Measurements from ENCODE around the gene CAPZB.

CAPZB gene

DNA sequence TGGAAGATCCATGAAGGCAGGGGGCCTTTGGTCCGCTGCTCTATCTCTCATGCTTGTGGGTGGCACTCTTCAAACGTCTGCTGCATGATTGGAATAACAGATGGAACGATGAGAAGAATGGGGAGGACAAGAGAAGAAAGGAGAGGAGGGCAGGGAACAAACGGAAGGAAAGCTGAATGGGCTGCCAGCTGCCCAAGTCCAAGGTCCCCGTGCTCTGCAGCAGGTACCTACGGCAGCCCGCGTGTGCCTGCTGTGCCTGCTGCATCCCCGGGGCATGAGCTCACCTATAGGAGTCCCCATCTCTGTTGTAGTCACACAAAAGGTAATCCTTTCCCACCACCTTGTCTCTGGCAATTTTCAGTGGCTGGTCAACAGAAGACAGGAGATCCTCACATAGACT is 100.1 kb downstream of the CAPZB start:
- no peak for DNase-seq (ENCODE audit: low spot score)

DNA sequence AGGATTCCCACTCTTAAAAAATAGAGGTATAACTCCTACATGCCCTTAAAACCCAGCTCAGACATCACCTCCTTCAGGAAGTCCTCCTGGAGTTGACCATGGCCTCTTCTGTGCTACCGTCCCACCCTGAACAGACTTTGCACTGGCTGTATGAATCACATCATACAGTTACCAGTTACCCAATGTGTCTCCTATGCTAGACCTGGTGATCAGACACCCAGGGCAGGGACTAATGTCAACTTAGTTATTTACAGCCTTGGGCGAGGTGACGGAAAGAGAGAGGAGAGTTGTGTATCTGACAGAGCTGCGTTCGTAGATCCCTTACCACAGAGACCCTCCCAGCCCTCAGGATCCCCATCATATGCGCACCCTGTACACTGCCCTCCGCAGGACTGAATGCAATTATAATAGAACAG is 100.6 kb downstream of the CAPZB start:
- DNase-seq (ENCODE audit: low spot score): no peak

DNA sequence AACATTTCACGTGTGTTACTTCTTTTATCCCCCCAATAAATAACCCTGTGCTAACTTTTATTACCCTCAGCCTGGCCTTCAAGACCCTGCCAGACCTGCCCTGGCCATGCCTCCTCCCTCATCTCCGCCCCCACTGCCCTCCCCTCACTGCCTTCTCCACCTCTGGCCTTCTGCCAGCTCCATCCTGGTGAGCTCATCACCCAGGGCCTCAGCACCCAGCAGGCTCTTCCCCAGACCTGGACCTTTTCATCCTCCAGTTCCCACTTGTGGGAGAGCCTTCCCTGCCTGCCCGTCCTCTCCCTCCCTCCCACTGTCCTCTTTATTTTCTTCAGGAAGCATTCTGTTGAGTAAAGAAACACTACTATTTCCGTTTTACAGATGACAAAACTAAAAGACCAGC is 101.2 kb downstream of the CAPZB start:
- no peak for DNase-seq (ENCODE audit: low spot score)

DNA sequence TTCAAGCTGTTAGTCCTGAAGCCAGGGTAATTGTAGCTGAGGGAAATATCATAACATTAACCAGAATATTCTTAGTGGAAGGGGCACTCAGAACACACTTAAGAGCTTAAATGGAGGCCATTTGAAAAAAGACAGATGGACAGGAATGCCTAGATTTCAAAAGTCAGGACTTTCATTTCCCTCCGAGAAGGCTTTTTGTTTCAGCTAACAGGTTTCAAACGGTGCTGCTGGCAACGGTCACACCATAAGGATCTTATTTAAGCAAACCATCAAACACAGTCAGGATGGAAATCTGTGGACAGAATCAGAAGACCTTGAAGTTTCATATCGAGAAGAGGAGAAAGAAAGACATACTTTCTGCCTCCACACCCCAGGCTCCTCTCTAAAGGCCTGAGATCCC is 103.1 kb downstream of the CAPZB start:
- no peak for DNase-seq (ENCODE audit: low spot score)

DNA sequence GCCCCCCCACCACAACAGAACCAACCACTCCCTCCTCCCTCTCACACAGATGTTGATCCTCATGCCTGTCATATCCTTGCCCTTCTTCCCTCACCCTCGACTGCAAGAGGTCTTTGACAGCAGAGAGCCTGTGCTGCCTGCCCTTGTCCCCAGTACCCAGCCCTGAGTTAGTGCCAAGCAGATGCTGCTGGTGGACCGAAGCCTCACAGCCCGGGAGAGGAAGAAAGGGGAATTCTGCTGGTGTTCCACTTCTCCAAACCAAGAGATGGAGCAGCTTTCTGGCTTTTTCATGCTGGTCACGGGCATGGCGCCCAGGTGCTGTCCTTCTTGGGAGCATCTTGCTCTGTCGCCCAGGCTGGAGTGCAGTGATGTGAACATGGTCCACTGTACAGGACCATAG is 104.1 kb downstream of the CAPZB start:
- DNase-seq (ENCODE audit: low spot score): no peak

DNA sequence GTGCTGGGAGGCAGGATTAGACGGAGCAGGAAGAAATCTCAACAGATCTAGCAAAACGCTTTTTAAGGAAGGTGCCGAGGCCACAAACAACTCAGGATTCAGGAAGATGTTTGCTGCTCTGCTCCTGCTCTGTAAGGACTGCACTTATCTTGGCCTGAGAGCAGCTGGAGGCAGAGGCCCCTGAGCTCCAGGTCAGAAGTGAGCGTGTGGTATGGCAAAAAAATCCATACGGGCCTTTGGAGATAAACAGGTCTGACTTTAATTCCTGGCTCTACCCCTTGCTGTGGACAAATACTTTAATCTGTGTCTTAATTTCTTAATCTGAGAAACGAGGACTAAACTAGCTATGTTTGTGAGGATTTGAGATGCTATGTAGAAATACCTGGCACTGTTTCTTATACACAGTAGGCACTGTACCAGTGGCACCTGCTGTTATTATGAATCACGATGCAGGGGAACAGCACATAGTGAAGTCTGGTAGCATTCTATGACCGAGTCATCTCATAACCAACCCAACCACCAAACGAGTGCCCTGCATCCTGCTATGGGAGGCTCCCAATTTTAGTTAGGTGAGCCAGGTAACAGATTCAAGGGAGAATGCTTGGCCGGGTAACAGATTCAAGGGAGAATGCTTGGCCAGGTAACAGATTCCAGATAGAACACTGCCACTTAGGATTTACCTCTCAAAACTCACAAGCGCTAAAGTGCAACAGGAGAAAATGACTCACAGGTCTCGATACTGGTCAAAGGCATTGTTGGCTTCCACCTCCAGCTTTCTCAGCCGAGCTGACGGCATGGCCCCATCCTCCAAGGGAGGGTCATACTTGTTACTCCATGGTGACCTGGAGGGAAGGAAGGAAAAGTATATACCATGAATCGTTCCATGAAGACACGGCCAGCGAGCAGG is 107.3 kb downstream of the CAPZB start:
- DNase-seq (ENCODE audit: low spot score): no peak

DNA sequence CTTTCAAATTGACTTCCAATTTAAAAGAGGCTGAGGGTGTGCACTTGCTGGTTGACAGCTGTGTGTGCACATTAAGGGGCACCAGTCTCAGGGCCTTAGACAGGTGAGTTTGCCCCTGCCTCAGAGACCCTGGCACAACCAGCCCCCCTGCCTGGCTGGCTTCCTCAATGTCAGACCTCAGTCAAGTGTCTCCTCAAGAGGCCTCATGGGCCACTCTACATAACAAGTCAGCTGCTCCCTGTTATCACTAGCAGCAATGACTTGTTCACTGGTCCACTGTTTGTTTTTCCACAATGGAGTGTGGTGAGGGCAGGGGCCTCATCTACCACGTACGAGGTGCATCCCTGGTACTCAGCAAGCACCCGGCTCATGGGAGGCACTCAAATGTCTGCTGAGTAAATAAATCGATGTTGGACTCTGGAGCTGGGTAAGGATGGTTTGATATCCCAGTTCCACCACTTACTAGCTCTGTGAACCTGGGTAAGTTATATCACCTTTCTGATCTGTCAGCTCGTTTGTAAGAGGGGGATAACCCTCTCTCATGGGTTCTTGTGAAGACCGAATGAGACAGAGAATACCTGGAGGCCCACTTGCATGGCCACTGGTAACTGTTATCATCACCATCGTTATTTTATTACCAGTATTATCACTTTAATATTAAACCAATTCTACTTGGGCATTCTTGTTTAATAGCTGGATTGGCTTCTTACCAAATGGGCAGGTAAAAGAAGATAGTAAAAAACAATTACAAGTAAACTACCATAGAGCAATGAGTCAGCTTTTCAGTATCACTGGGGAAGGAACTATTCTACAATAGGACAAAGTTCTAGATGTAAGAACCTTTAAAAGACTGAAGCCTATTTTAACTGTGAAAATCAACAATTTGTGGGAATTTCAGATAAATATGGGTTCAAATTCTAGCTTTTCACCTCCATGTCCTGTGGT is 108.6 kb downstream of the CAPZB start:
- no peak for DNase-seq (ENCODE audit: low spot score)

DNA sequence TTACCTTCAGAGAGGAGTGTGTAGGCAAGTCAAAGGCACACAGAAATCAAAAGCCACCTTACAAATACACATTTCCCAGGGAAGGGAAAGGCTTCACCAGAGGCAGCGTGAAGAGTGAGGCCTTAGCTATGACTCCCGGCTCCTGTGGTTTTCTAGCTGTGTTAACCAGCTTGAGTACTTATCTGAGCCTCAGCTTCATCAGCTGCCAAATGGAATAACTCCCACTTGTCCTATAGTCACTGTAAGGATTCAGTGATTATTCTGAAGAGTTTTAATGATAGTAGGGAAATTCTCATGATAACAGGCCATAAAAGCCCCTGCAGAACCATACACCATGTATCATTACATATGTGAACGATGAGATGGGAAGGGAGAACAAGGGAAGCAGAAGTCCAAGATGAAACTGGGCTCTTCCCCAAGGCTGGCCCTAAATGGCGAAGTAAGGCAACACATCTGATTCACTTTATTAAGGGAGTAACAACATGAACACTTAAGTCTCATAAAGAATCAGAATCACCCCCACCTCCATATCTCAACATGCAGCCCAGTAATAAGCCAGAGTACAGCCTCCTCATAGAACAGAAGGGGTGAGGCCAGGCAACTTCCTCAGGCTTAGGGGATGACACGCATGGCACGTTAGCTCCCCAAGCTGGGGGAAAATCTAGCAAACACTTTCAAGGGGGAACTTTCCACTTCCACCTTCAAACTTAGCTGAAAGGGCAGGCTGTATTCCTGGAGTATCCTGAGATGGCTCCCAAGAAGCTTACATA is 109.5 kb downstream of the CAPZB start:
- no peak for DNase-seq (ENCODE audit: low spot score)

DNA sequence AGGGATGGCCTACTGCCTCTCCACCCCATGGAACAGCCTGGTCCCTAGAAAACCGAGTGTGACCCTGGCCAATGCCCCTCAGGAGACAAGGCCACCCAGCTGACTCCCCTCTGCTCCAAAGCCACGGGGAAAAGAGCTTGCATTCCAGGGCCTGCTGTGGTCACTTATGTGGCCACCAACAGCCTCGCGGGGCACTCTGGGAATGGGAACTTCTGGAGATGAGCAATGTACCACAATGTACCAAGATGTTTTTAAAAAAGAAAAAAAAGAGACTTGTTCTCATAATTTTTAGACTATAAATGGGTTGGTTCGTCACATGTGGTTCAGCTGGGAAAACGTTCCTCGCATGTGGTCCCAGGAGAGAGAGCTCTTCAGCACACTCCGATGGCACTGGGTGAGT is 110.4 kb downstream of the CAPZB start:
- DNase-seq (ENCODE audit: low spot score): no peak

DNA sequence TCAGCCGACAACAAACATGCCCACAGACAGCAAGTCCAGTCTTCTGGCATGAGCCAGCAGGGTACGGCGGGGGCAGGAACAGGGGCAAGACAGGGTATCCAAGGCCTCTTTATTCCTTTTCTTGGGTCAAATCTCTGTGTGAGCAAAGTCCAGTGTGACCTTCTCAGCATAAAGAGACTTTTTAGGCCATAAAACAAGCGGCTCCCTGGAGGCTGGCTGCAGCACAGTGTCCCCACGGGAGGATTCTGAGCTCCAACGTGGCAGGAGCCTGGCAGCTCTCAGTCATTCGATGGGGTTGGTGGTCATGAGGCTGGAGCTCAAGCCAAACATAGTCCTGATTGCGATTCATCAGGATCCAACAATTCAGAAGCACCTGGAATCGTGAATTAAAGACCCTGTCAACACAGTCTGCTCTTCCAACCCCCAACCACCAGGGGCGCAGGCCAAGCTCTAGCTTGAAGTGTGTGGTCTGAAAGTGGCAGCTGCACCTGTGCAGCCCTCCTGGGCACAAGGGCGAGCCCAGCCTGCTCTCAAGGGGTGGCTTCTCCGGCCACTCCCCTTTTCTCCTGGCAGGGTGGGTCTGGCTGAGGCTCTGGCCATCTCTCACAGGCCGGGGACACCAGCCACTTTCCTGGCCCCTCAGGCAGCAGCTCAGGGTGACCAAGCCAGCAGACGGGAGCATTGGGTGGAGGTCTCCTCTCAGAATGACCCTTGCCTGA is 111.1 kb downstream of the CAPZB start:
- DNase-seq (ENCODE audit: low spot score): peak; percentile 10

DNA sequence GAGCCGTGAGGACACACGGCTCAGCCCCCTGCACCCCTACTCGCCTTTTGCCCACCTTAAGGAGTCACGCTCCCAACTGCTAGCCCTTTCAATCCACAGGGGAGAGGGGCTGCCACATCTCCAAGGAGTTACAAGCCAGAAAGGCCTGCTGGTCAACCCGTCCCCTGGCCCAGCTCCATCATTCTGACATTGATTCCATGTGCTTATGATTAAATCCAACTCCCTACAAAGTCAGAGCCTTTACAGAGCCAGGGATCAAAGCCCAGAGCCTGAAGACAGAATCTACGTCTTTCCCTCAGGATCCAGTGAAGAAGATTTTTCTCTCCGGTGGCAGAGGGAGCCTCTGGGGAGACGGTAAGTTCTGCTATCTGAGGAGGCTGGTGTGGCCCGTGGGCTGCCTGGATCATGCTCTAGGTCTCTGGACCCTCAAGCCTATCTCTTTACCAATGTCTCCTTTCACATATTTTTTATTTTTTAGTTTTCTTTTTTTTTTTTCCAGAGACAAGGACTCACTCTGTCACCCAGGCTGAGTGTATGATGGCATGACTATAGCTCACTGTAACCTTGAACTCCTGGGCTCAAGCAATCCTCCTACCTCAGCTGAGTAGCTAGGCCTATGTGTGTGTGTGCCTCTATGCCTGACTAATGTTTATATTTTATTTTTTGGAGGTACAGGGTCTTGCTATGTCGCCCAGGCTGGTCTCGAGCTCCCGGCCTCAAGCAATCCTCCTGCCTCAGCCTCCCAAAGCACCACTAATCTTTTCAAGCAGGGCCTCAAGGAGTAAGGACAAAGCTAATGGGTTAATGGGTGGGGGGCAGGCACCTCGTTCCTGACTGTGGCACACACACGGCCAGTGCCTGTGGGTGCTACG is 111.9 kb downstream of the CAPZB start:
- DNase-seq (ENCODE audit: low spot score): no peak

DNA sequence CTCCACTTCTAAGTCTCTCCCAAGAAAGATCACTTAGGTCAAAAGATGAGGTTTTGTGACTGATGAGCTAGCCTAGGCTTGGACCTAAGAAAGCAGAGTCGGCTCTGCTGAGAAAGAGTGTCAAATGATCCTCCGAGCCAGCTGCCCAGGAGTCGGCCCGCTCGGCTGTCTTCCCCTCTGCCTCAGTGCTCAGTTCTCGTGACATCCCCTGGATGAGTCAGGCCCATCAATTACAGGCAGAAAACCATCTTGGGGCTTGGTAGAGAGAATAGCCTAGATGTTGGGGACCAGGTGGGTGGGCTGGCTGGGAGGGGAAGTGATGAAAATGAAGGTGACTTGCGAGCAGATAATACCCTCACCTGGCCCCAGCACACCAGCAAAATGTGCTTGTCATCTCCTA is 112.7 kb downstream of the CAPZB start:
- no peak for DNase-seq (ENCODE audit: low spot score)

DNA sequence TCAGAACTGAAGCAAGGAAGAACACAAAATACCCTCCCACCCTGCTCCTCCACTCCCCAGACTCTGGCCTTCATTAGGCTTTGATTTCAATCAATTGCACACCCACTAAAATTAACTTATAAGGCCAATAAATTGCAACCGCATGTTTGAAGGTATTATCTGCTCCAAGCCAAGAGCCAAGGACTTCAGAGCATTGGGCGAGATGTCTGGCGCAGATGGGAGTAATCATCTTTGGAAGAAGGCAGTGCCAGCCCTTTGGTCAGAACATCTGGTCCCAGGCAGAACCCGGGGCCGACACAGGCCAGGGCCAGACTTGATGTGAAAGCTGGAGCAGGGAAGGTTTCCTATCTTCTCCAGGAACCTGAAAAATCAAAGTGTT is 113.2 kb downstream of the CAPZB start:
- no peak for DNase-seq (ENCODE audit: low spot score)

DNA sequence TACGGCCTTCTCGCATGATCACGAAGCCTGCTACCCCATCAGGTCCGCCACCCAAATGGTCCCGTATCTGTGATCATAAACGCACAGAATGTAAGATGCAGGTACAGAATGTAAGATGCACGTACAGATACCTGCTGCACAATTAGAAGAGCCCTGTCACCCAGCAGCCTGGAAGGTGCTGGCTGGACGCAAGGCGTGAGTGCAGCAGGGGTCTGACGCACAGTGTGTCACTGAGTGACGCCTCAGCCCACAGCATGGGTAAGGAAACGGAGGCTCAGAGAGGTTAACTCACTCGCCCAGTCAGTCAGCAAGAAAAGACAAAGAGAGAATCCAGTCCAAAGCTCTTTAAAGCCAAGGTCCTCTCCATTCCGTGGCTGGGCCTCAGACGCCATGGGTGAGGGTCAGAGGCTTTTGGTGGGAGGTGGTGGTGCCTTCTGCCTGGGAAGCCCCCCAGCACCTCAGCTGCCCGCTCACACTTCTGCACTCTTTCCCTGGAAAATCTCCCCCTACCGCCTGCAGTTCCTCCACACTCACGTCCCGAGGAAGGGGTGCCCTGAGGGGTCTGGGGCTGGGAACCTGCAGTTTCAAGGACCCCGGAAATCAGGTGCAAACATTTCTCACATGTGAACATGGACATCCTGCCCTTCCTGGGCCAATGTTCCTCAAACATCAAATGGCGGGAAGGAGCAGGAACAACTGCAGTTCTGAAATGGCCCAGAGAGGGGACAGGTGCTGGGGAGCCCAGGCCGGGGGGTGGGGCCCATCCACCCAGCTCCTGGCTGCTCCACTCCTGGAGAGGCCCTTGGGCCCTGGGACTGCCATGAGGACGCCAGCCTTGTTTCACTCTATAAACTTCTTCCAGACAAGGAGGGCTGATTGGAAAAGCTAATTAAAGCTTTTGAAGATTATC is 113.9 kb downstream of the CAPZB start:
- no peak for DNase-seq (ENCODE audit: low spot score)

DNA sequence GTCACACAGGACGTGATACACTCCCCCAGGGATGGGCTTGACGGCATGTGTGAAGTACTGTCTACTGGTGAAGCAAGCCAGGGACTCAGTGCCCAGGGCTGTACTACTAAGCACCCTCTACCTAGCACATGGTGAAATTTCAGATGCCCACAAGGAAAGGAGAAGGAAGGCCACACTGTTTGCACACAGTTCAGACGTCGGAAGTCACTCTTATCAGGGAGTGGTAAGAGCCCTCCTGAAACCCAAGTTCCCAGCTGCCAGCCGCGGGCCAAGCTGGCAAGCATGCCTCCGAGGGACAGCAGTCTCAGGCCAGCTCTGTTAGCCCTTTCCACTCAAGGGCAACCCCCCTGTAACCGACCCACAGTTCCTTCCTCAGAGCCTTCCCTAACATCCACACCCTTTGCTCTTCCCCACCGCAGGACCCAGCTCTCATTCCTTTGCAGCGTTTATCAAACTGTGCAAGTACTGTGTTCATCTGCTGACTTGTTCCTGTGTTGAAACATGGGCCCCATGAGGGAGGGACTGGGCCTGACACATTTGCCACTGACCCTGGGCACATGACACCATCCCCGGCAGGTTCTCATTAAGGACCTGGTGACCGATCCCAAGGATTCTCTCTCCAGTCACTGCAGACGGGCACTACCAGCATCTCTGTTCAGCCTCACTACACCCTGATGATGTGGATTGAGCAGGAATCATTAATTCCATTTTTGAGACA is 114.7 kb downstream of the CAPZB start:
- DNase-seq (ENCODE audit: low spot score): no peak

DNA sequence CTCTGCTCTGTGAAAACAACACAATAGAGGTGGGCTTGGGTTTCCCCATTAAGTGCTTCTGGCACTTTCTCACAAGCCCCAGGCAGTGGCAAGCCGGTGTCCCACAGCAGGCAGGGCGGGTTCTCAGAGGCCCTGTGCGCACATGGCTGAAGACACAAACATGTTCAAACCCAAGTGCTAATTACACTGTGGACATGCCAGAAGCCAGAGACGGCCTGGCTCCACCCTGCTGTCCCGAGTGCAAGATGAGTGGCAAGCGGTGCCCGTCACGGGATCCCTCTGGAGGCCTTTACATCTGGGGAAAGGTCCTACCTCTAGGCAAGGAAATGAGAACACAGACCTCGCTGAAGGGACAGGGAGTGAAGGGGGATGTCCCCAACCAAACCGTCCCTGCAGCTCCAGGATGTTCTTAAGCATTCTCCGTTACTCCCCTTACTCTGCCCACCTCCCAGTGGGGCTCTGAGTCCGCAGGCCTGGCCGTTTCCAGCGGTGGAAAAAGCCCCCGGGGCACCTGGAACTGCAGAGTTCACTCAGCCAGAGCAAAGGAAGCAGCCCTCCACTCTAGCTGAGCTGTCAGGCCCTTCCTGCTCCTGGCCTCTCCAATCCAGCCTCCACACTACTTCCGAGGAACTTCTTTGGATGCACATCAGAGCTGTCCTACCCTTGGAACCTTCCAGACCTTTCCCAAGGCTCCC is 115.8 kb downstream of the CAPZB start:
- DNase-seq (ENCODE audit: low spot score): no peak

DNA sequence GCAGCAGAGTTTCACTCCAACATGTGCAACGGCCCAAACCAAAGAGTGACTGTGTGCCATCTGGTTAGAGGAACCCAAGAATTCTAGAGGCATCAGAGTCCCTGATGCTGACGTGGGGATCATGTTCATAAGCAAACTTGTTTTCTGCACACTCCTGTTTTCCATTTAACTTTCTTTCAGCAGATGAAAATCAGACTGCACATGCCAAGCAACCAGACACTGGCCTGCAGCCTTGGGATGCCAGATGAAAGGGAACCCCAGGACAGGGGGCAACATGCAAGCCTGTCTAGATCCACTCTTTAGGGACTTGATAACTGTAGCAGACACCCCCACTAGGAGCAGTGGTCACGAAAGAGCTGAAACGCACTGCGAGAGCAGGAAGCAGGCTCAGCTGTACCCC is 116.4 kb downstream of the CAPZB start:
- DNase-seq (ENCODE audit: low spot score): no peak

DNA sequence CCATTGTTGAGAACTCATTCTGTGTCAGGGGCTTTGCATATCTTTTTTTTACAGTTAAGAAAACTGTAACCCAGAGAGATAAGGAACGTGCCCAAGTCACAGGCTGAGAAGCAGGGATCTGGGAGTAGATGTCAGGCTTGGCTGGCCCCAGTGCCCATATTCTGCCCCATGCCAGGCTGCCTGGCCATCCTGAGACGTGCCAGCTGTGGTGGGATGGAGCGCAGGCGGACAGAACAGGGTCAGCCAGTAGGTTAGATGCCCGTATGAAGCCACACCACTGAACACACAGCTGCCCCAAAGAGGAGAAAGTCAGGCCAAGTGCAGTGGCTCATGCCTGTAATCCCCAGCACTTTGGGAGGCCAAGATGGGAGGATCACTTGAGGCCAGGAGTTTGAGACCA is 117.3 kb downstream of the CAPZB start:
- DNase-seq (ENCODE audit: low spot score): no peak

Data from CD4-positive, alpha-beta T cell treated with Interleukin-15 for 4 hours (primary cell).